Calu3 (cell line): ENCODE measurements around the gene GAA. TPM values are rescaled to one million over a fixed set of nuclear protein-coding genes. Genes with fewer than 3 reads are reported as not detected.

ENCODE experiments used
- BruUV-seq: library from RNA; stranded (reverse); fragments of 400-500 nt; replicated peaks from 2 replicates; lab custom pipeline; 2021; lab: Mats Ljungman, UMichigan
- CTCF ChIA-PET: fragments of 300-600 bp; sonication (Branson Sonifier 250); formaldehyde crosslinking; loops from one replicate; lab custom pipeline; 2022; ENCODE audit warnings: antibody characterized with exemption; lab: Charles Lee
- DNase-seq: peaks from one replicate; pipeline ENCODE4 v3.0.0; 2022
- H3K27ac Mint-ChIP-seq: one replicate; pipeline ENCODE4 v1.8.0; 2022; ENCODE audit warnings: mixed read lengths; ENCODE audit not compliant: unreplicated experiment
- H3K27me3 Mint-ChIP-seq: one replicate; pipeline ENCODE4 v1.8.0; 2022; ENCODE audit warnings: mixed read lengths; ENCODE audit not compliant: unreplicated experiment
- H3K36me3 Mint-ChIP-seq: one replicate; pipeline ENCODE4 v1.8.0; 2022; ENCODE audit warnings: mild to moderate bottlenecking, moderate library complexity, mixed read lengths; ENCODE audit not compliant: insufficient read depth, unreplicated experiment
- H3K4me1 Mint-ChIP-seq: one replicate; pipeline ENCODE4 v1.8.0; 2022; ENCODE audit warnings: mild to moderate bottlenecking, low read depth, mixed read lengths; ENCODE audit not compliant: unreplicated experiment
- H3K4me3 Mint-ChIP-seq: one replicate; pipeline ENCODE4 v1.8.0; 2022; ENCODE audit warnings: mild to moderate bottlenecking, low read depth, moderate library complexity, mixed read lengths; ENCODE audit not compliant: unreplicated experiment
- H3K9me3 Mint-ChIP-seq: one replicate; pipeline ENCODE4 v1.8.0; 2022; ENCODE audit warnings: low read depth, mixed read lengths; ENCODE audit not compliant: unreplicated experiment
- intact Hi-C: fragments of 100-400 bp; cut with micrococcal nuclease; formaldehyde crosslinking; loops from one replicate; pipeline ENCODE4 v1.10.0; 2022; ENCODE audit not compliant: unreplicated experiment
- total RNA-seq: library from RNA; stranded (reverse); gene quantifications from 2 replicates; pipeline ENCODE4 v1.2.3, GENCODE V29; 2022
- TF ChIP-seq, protein P1 (sequence below): fragments of 200-600 bp; IDR thresholded peaks from one replicate; pipeline ENCODE4 v1.8.0; 2022; ENCODE audit warnings: antibody characterized with exemption; ENCODE audit not compliant: unreplicated experiment

Gene GAA
- total RNA-seq, 1 experiment from 2014 or later: 73.1 TPM

DNA sequence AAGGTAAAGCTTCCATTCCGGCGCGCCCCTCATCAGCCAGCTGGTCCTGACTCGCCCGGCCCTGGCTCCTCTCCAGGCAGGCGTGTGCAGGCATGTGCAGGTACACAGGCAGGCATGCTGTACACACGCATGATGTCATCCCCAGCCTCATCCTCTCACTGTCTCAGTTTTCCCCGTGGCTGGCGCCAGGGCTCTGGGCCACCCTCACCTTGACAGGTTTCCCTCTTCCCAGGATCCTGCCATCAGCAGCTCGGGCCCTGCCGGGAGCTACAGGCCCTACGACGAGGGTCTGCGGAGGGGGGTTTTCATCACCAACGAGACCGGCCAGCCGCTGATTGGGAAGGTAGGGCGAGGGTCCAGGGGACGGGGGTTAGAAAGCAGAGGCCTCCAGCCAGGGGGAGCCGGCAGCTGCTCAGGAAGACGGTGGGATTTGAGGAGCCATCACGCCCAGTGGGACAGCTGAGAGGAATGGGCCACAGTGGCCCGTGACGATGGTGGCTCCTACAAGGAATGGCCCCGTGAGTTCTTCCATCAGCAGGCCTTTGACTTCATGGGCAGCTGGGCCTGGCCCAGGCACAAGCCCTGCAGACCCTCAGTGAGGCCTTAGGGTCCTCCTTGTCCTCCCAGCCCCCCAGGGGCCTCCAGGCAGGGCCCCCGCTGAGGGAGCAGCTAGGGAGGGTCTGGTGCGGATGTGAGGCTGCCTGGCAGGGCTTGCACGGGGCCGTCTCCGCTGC lies 8.5 kb downstream of the GAA start:
- intact Hi-C loops: no loop called here
- CTCF ChIA-PET: interaction anchor here (0.7 kb wide), 1 partner anchor 14 kb away, joined by 3 read pairs; no protein-coding TSS in a partner anchor
- TF ChIP-seq, protein P1, sequence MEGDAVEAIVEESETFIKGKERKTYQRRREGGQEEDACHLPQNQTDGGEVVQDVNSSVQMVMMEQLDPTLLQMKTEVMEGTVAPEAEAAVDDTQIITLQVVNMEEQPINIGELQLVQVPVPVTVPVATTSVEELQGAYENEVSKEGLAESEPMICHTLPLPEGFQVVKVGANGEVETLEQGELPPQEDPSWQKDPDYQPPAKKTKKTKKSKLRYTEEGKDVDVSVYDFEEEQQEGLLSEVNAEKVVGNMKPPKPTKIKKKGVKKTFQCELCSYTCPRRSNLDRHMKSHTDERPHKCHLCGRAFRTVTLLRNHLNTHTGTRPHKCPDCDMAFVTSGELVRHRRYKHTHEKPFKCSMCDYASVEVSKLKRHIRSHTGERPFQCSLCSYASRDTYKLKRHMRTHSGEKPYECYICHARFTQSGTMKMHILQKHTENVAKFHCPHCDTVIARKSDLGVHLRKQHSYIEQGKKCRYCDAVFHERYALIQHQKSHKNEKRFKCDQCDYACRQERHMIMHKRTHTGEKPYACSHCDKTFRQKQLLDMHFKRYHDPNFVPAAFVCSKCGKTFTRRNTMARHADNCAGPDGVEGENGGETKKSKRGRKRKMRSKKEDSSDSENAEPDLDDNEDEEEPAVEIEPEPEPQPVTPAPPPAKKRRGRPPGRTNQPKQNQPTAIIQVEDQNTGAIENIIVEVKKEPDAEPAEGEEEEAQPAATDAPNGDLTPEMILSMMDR: no peak
- H3K9me3 Mint-ChIP-seq: no peaks in the 10 kb centered on the region
- H3K4me1 Mint-ChIP-seq: no peaks in the 10 kb centered on the region
- H3K27me3 Mint-ChIP-seq: no peaks in the 10 kb centered on the region
- no peak overlapping the region for H3K4me3 Mint-ChIP-seq
- no peak overlapping the region for H3K27ac Mint-ChIP-seq
- no TSS peak for BruUV-seq
- DNase-seq: no peak
- H3K36me3 Mint-ChIP-seq: peaks cover 5% of the 10 kb centered on the region

DNA sequence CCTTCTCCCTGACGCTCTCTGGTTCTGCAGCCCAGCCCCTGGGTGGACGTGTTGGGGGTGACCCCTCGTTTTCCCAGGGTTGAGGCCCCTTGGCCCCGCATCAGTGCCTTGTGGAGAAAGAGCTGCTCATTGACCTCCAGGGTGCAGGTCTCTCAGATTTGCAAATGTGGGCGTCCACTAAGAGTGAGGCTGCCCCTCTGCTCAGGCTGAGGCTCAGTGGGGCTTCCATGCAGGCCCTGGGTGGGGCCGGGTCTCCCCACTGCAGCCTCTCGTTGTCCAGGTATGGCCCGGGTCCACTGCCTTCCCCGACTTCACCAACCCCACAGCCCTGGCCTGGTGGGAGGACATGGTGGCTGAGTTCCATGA lies 9.0 kb downstream of the GAA start:
- CTCF ChIA-PET: no interaction called here
- no TSS peak for BruUV-seq

DNA sequence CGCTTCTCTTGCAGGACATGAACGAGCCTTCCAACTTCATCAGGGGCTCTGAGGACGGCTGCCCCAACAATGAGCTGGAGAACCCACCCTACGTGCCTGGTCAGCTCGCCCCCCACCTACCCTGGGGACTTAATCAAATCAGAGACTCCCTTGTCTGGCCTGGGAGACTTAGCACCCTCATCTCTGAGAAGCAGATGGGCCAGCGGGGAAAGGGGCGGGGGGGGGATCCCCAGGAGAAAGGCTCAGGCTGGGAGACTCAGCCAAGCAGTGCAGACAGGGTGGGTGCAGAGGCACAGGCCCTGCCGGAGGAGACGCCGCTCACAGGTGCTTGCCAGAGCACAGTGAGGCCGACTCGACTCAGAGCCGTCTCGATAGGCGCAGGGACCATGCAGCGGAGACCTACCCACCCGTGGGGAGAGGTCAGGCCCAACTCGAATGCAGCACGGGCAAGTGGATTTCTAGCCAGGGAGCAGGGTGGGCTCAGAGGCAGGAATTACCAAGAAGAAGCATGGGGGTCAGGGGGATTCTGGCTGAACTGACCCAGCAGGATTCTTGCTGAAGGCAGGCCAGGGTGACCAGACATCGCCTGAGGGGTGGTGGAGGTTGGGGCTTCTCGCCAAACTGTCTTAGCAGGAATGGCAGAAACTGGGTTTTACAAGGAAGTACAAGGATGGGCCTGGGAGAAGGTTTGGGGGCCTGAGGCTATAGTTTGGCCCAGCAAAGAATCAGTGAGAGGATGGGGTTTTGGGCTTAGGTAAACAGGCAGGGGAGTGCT lies 9.7 kb downstream of the GAA start:
- TF ChIP-seq, protein P1: no peak
- Mint-ChIP-seq H3K4me3 (no peak overlapping the region), H3K27ac (no peak overlapping the region), H3K27me3 (no peaks in the 10 kb centered on the region), H3K36me3 (peaks cover 5% of the 10 kb centered on the region), H3K9me3 (no peaks in the 10 kb centered on the region), H3K4me1 (no peaks in the 10 kb centered on the region)
- CTCF ChIA-PET: no interaction called here
- no TSS peak for BruUV-seq
- intact Hi-C loops: no loop called here
- DNase-seq: no peak

More for the DNA sequence above, 9.0 kb downstream of the GAA start:
- Mint-ChIP-seq H3K27me3 (no peaks in the 10 kb centered on the region), H3K27ac (no peak overlapping the region), H3K9me3 (no peaks in the 10 kb centered on the region), H3K36me3 (peaks cover 5% of the 10 kb centered on the region), H3K4me1 (no peaks in the 10 kb centered on the region), H3K4me3 (no peak overlapping the region)
- intact Hi-C loops: no loop called here
- no peak for DNase-seq
- TF ChIP-seq, protein P1: no peak

DNA sequence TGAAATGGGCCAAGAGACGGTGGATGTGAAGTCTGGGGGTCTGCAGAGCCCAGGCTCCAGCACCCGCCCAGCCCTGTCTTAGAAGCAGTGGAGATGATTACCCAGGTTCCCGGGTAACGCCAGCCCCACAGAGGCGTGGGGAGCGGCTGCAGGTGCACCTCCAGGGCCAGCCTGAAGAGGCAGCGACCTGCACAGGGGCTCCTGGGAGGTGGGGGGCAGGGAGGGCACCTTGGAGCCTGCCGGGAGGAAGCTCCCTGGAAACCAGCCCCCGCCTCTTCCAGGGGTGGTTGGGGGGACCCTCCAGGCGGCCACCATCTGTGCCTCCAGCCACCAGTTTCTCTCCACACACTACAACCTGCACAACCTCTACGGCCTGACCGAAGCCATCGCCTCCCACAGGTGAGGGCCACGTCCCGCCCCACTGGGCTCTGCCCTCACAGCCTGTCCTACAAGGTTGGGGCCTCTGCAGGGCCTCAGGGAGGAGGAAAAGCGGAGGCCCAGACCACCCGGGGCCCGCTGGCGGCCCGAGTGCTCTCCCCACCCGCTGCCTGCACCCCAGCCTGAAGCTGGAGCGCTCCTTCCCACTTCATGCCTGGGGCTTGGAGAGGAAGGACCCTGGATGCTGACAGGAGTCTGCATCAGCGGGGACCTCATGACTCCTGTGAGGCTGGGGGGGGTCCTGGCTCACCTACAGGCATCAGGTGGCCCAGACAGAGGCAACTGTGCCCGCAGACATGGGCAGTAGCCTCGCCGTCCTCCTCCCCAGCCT lies 10.5 kb downstream of the GAA start:
- no peaks in the 10 kb centered on the region for H3K27me3 Mint-ChIP-seq
- H3K4me3 Mint-ChIP-seq: no peak overlapping the region
- H3K27ac Mint-ChIP-seq: no peak overlapping the region
- intact Hi-C loops: no loop called here
- peaks cover 5% of the 10 kb centered on the region for H3K36me3 Mint-ChIP-seq
- H3K9me3 Mint-ChIP-seq: no peaks in the 10 kb centered on the region
- CTCF ChIA-PET: interaction anchor here (0.6 kb wide), 1 partner anchor 36 kb away, joined by 5 read pairs; no protein-coding TSS in a partner anchor
- no peak for DNase-seq
- TF ChIP-seq, protein P1: no peak
- BruUV-seq: no TSS peak
- no peaks in the 10 kb centered on the region for H3K4me1 Mint-ChIP-seq
